ENCODE measurements around the gene ITGA3.
A peak's percentile ranks its signal among the peaks of the same experiment; 100 is the strongest.

ITGA3 gene

GRCh38 chr17:50115756-50116155, 59.8 kb downstream of the ITGA3 start:
- TF ChIP-seq CTCF (IDR thresholded peaks at IDR 0.05; ENCODE audit: low read length) (no peak), EZH2 (IDR thresholded peaks at IDR 0.05; ENCODE audit: borderline replicate concordance, low read length) (no peak)
- Histone ChIP-seq H2AFZ (ENCODE audit: low read length) (no peak overlapping the region), H3K4me2 (ENCODE audit: low read length) (no peak overlapping the region), H3K9ac (ENCODE audit: low read length) (no peak overlapping the region), H3F3A (ENCODE audit: insufficient read depth, low read length) (no peaks in the 10 kb centered on the region), H3K27ac (ENCODE audit: low read depth, low read length, poor library complexity, severe bottlenecking) (no peak overlapping the region), H3K4me3 (ENCODE audit: low read depth, low read length, poor library complexity, severe bottlenecking) (no peak overlapping the region), H4K20me1 (ENCODE audit: insufficient read depth, low read length) (no peaks in the 10 kb centered on the region), H3K79me2 (ENCODE audit: insufficient read depth, low read length) (no peaks in the 10 kb centered on the region), H3K9me2 (ENCODE audit: low read depth, low read length) (no peaks in the 10 kb centered on the region), H3K27me3 (ENCODE audit: insufficient read depth, low read length) (no peaks in the 10 kb centered on the region), H3K9me3 (ENCODE audit: low read length) (no peaks in the 10 kb centered on the region), H3K36me3 (ENCODE audit: insufficient read depth, low read length) (no peaks in the 10 kb centered on the region), H3K4me1 (ENCODE audit: insufficient read depth, low read length, severe bottlenecking) (no peaks in the 10 kb centered on the region)

- no peak overlapping the region for H3K27ac ChIP-seq (ENCODE audit: low read depth, low read length, poor library complexity, severe bottlenecking)
- no peak overlapping the region for H3K9ac ChIP-seq (ENCODE audit: low read length)
These were observed 61.5 kb downstream of the ITGA3 start for GRCh38 chr17:50117202-50118051.

GRCh38 chr17:50118076-50118827, 62.3 kb downstream of the ITGA3 start:
- no peak for TF ChIP-seq CTCF (IDR thresholded peaks at IDR 0.05; ENCODE audit: low read length)
- TF ChIP-seq EZH2 (IDR thresholded peaks at IDR 0.05; ENCODE audit: borderline replicate concordance, low read length) = no peak
- Histone ChIP-seq H3K27ac (ENCODE audit: low read depth, low read length, poor library complexity, severe bottlenecking) (no peak overlapping the region), H3K4me2 (ENCODE audit: low read length) (no peak overlapping the region)

More at GRCh38 chr17:50117202-50118051, 61.5 kb downstream of the ITGA3 start:
- no peaks in the 10 kb centered on the region for H3K4me1 ChIP-seq (ENCODE audit: insufficient read depth, low read length, severe bottlenecking)
- no peak overlapping the region for H3K4me3 ChIP-seq (ENCODE audit: low read depth, low read length, poor library complexity, severe bottlenecking)
- no peaks in the 10 kb centered on the region for H3K27me3 ChIP-seq (ENCODE audit: insufficient read depth, low read length)
- H3K36me3 ChIP-seq (ENCODE audit: insufficient read depth, low read length) = no peaks in the 10 kb centered on the region
- no peaks in the 10 kb centered on the region for H3K9me3 ChIP-seq (ENCODE audit: low read length)
- H2AFZ ChIP-seq (ENCODE audit: low read length) = no peak overlapping the region
- H3F3A ChIP-seq (ENCODE audit: insufficient read depth, low read length) = no peaks in the 10 kb centered on the region
- H4K20me1 ChIP-seq (ENCODE audit: insufficient read depth, low read length) = no peaks in the 10 kb centered on the region
- no peak overlapping the region for H3K4me2 ChIP-seq (ENCODE audit: low read length)
- TF ChIP-seq EZH2 (IDR thresholded peaks at IDR 0.05; ENCODE audit: borderline replicate concordance, low read length) (no peak), CTCF (IDR thresholded peaks at IDR 0.05; ENCODE audit: low read length) (peak; percentile 40)
- H3K79me2 ChIP-seq (ENCODE audit: insufficient read depth, low read length) = no peaks in the 10 kb centered on the region
- H3K9me2 ChIP-seq (ENCODE audit: low read depth, low read length) = no peaks in the 10 kb centered on the region

More at GRCh38 chr17:50118076-50118827, 62.3 kb downstream of the ITGA3 start:
- Histone ChIP-seq H3K9me2 (ENCODE audit: low read depth, low read length) (no peaks in the 10 kb centered on the region), H3K79me2 (ENCODE audit: insufficient read depth, low read length) (no peaks in the 10 kb centered on the region), H3K9me3 (ENCODE audit: low read length) (no peaks in the 10 kb centered on the region), H3K36me3 (ENCODE audit: insufficient read depth, low read length) (no peaks in the 10 kb centered on the region), H2AFZ (ENCODE audit: low read length) (no peak overlapping the region), H3F3A (ENCODE audit: insufficient read depth, low read length) (no peaks in the 10 kb centered on the region), H3K9ac (ENCODE audit: low read length) (no peak overlapping the region), H3K4me1 (ENCODE audit: insufficient read depth, low read length, severe bottlenecking) (no peaks in the 10 kb centered on the region), H3K27me3 (ENCODE audit: insufficient read depth, low read length) (no peaks in the 10 kb centered on the region), H4K20me1 (ENCODE audit: insufficient read depth, low read length) (no peaks in the 10 kb centered on the region), H3K4me3 (ENCODE audit: low read depth, low read length, poor library complexity, severe bottlenecking) (no peak overlapping the region)
